GM23338 (cell line): Measurements from ENCODE around the gene TANGO6.

Experiments used
- CREB1 ChIP-seq: fragments of 250-450 bp; sonication (Bioruptor Pico); IDR thresholded peaks from 2 replicates; pipeline ENCODE4 v1.5.0; 2020; ENCODE audit warnings: low read depth, mild to moderate bottlenecking, moderate library complexity
- EZH2 ChIP-seq: fragments of 200-600 bp; sonication (generic); IDR thresholded peaks from one replicate; pipeline ENCODE4 v1.8.0; 2017; ENCODE audit warnings: antibody characterized with exemption, mild to moderate bottlenecking, low read depth; ENCODE audit not compliant: unreplicated experiment
- EZH2phosphoT487 ChIP-seq: fragments of 200-600 bp; sonication (generic); IDR thresholded peaks from one replicate; pipeline ENCODE4 v1.8.1; 2018; ENCODE audit warnings: antibody characterized with exemption; ENCODE audit not compliant: unreplicated experiment
- JUNB ChIP-seq: IDR thresholded peaks from one replicate; pipeline ENCODE4 v1.6.1; 2016; ENCODE audit warnings: antibody characterized with exemption; ENCODE audit not compliant: unreplicated experiment
- NANOG ChIP-seq: IDR thresholded peaks from 2 replicates; pipeline ENCODE4 v1.6.1; 2016; ENCODE audit warnings: antibody characterized with exemption, borderline replicate concordance
- POLR2AphosphoS5 ChIP-seq: IDR thresholded peaks from 2 replicates; pipeline ENCODE4 v1.6.1; 2016; ENCODE audit warnings: antibody characterized with exemption, low read depth
- STAT1 ChIP-seq: IDR thresholded peaks from one replicate; pipeline ENCODE4 v1.6.1; 2016; ENCODE audit warnings: antibody characterized with exemption; ENCODE audit not compliant: unreplicated experiment
- ZNF114 ChIP-seq: fragments of 250-450 bp; sonication (Bioruptor Pico); IDR thresholded peaks from 2 replicates; pipeline ENCODE4 v1.5.0; 2020; ENCODE audit warnings: mild to moderate bottlenecking, moderate library complexity
- ZNF331 ChIP-seq: fragments of 250-450 bp; sonication (Bioruptor Pico); IDR thresholded peaks from 2 replicates; pipeline ENCODE4 v1.5.0; 2020; ENCODE audit warnings: low read depth, mild to moderate bottlenecking, moderate library complexity
- TF ChIP-seq, protein P1 (sequence below), 2 experiments: fragments of 200-600 bp in 1 of 2; sonication (generic) in 1 of 2; conservative IDR thresholded peaks; 2 replicates each; pipeline versions ENCODE4 v1.5.1 to v1.6.1; 2016 to 2017; ENCODE audit warnings: antibody characterized with exemption in 2 of 2, low read depth in 2 of 2, mild to moderate bottlenecking in 2 of 2, moderate library complexity in 1 of 2
- TF ChIP-seq, protein P2 (sequence below): IDR thresholded peaks from one replicate; pipeline ENCODE4 v1.6.1; 2018; ENCODE audit warnings: antibody characterized with exemption; ENCODE audit not compliant: unreplicated experiment
- TF ChIP-seq, protein P3 (sequence below): IDR thresholded peaks from 2 replicates; pipeline ENCODE4 v1.6.1; 2016; ENCODE audit warnings: antibody characterized with exemption
- TF ChIP-seq, protein P4 (sequence below): fragments of 250-450 bp; sonication (Bioruptor Pico); IDR thresholded peaks from 2 replicates; pipeline ENCODE4 v1.5.0; 2020; ENCODE audit warnings: mild to moderate bottlenecking, moderate library complexity

DNA sequence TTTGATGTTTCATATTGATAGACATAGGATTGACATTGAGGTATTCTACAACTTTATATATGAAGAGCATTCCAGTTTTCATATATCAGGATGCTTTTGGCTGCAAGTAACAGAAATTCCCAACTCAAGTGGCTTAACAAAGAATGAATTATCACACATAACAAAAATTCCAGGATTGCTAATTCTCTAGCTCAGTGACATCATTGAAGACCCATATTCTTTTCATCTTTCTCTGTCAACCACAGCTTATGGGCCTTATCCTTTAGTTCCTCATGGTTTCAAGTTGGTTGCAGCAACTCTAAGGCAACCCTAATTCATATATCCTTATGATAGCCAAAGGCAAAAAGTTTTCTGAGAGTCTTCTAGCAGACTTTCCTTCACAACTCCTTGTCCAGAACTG, 170.7 kb downstream of the TANGO6 start:
- no peak for TF ChIP-seq EZH2phosphoT487
- TF ChIP-seq, protein P1, sequence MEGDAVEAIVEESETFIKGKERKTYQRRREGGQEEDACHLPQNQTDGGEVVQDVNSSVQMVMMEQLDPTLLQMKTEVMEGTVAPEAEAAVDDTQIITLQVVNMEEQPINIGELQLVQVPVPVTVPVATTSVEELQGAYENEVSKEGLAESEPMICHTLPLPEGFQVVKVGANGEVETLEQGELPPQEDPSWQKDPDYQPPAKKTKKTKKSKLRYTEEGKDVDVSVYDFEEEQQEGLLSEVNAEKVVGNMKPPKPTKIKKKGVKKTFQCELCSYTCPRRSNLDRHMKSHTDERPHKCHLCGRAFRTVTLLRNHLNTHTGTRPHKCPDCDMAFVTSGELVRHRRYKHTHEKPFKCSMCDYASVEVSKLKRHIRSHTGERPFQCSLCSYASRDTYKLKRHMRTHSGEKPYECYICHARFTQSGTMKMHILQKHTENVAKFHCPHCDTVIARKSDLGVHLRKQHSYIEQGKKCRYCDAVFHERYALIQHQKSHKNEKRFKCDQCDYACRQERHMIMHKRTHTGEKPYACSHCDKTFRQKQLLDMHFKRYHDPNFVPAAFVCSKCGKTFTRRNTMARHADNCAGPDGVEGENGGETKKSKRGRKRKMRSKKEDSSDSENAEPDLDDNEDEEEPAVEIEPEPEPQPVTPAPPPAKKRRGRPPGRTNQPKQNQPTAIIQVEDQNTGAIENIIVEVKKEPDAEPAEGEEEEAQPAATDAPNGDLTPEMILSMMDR (conservative IDR thresholded peaks at IDR 0.05; ENCODE audit: low read depth in 2 of 2): no peak
- no peak for TF ChIP-seq JUNB
- TF ChIP-seq, protein P2, sequence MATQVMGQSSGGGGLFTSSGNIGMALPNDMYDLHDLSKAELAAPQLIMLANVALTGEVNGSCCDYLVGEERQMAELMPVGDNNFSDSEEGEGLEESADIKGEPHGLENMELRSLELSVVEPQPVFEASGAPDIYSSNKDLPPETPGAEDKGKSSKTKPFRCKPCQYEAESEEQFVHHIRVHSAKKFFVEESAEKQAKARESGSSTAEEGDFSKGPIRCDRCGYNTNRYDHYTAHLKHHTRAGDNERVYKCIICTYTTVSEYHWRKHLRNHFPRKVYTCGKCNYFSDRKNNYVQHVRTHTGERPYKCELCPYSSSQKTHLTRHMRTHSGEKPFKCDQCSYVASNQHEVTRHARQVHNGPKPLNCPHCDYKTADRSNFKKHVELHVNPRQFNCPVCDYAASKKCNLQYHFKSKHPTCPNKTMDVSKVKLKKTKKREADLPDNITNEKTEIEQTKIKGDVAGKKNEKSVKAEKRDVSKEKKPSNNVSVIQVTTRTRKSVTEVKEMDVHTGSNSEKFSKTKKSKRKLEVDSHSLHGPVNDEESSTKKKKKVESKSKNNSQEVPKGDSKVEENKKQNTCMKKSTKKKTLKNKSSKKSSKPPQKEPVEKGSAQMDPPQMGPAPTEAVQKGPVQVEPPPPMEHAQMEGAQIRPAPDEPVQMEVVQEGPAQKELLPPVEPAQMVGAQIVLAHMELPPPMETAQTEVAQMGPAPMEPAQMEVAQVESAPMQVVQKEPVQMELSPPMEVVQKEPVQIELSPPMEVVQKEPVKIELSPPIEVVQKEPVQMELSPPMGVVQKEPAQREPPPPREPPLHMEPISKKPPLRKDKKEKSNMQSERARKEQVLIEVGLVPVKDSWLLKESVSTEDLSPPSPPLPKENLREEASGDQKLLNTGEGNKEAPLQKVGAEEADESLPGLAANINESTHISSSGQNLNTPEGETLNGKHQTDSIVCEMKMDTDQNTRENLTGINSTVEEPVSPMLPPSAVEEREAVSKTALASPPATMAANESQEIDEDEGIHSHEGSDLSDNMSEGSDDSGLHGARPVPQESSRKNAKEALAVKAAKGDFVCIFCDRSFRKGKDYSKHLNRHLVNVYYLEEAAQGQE: no peak
- TF ChIP-seq EZH2: no peak
- TF ChIP-seq POLR2AphosphoS5: no peak
- TF ChIP-seq CREB1 (CRISPR knock-in tag): no peak
- TF ChIP-seq, protein P3, sequence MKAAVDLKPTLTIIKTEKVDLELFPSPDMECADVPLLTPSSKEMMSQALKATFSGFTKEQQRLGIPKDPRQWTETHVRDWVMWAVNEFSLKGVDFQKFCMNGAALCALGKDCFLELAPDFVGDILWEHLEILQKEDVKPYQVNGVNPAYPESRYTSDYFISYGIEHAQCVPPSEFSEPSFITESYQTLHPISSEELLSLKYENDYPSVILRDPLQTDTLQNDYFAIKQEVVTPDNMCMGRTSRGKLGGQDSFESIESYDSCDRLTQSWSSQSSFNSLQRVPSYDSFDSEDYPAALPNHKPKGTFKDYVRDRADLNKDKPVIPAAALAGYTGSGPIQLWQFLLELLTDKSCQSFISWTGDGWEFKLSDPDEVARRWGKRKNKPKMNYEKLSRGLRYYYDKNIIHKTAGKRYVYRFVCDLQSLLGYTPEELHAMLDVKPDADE: no peak
- TF ChIP-seq, protein P4, sequence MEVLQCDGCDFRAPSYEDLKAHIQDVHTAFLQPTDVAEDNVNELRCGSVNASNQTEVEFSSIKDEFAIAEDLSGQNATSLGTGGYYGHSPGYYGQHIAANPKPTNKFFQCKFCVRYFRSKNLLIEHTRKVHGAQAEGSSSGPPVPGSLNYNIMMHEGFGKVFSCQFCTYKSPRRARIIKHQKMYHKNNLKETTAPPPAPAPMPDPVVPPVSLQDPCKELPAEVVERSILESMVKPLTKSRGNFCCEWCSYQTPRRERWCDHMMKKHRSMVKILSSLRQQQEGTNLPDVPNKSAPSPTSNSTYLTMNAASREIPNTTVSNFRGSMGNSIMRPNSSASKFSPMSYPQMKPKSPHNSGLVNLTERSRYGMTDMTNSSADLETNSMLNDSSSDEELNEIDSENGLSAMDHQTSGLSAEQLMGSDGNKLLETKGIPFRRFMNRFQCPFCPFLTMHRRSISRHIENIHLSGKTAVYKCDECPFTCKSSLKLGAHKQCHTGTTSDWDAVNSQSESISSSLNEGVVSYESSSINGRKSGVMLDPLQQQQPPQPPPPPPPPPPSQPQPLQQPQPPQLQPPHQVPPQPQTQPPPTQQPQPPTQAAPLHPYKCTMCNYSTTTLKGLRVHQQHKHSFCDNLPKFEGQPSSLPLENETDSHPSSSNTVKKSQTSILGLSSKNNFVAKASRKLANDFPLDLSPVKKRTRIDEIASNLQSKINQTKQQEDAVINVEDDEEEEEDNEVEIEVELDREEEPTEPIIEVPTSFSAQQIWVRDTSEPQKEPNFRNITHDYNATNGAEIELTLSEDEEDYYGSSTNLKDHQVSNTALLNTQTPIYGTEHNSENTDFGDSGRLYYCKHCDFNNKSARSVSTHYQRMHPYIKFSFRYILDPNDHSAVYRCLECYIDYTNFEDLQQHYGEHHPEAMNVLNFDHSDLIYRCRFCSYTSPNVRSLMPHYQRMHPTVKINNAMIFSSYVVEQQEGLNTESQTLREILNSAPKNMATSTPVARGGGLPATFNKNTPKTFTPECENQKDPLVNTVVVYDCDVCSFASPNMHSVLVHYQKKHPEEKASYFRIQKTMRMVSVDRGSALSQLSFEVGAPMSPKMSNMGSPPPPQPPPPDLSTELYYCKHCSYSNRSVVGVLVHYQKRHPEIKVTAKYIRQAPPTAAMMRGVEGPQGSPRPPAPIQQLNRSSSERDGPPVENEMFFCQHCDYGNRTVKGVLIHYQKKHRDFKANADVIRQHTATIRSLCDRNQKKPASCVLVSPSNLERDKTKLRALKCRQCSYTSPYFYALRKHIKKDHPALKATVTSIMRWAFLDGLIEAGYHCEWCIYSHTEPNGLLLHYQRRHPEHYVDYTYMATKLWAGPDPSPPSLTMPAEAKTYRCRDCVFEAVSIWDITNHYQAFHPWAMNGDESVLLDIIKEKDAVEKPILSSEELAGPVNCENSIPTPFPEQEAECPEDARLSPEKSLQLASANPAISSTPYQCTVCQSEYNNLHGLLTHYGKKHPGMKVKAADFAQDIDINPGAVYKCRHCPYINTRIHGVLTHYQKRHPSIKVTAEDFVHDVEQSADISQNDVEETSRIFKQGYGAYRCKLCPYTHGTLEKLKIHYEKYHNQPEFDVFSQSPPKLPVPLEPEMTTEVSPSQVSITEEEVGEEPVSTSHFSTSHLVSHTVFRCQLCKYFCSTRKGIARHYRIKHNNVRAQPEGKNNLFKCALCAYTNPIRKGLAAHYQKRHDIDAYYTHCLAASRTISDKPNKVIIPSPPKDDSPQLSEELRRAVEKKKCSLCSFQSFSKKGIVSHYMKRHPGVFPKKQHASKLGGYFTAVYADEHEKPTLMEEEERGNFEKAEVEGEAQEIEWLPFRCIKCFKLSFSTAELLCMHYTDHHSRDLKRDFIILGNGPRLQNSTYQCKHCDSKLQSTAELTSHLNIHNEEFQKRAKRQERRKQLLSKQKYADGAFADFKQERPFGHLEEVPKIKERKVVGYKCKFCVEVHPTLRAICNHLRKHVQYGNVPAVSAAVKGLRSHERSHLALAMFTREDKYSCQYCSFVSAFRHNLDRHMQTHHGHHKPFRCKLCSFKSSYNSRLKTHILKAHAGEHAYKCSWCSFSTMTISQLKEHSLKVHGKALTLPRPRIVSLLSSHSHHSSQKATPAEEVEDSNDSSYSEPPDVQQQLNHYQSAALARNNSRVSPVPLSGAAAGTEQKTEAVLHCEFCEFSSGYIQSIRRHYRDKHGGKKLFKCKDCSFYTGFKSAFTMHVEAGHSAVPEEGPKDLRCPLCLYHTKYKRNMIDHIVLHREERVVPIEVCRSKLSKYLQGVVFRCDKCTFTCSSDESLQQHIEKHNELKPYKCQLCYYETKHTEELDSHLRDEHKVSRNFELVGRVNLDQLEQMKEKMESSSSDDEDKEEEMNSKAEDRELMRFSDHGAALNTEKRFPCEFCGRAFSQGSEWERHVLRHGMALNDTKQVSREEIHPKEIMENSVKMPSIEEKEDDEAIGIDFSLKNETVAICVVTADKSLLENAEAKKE: no peak
- no peak for TF ChIP-seq ZNF331 (CRISPR knock-in tag)
- no peak for TF ChIP-seq ZNF114
- TF ChIP-seq STAT1: no peak
- TF ChIP-seq NANOG: no peak
